Measurements from ENCODE around the gene SLC17A9. TPM values are rescaled to one million over a fixed set of nuclear protein-coding genes. Genes with fewer than 3 reads are reported as not detected.
"Not testable (repeated sequence)": the region's sequence is repeated elsewhere in the genome, so short reads cannot be mapped to it uniquely, and the experiment has no call there.

SLC17A9 gene
- total RNA-seq, 1 donor from 2014 or later: not detected

- H3K36me3 ChIP-seq (ENCODE audit: control insufficient read depth in 3 of 3, insufficient read depth in 3 of 3, low read length in 3 of 3); H3K27me3 ChIP-seq (ENCODE audit: control insufficient read depth in 3 of 3, insufficient read depth in 3 of 3, low read length in 3 of 3); H3K9ac ChIP-seq (ENCODE audit: low read depth in 1 of 3, low read length in 3 of 3); H3K27ac ChIP-seq (ENCODE audit: low read depth, low read length); H3K9me3 ChIP-seq (ENCODE audit: control insufficient read depth in 3 of 3, low read length in 3 of 3); H3K4me3 ChIP-seq (ENCODE audit: low read length in 3 of 3); H3K4me1 ChIP-seq (ENCODE audit: control insufficient read depth in 3 of 3, insufficient read depth in 3 of 3, low read length in 3 of 3): not testable (repeated sequence)
Observed at GRCh38 chr20:62960446-62961309, 8.2 kb downstream of the SLC17A9 start.

GRCh38 chr20:62961310-62961783 lies 8.8 kb downstream of the SLC17A9 start:
- Histone ChIP-seq H3K9me3 (ENCODE audit: control insufficient read depth in 3 of 3, low read length in 3 of 3) (no peaks in the 10 kb centered on the region), H3K36me3 (ENCODE audit: control insufficient read depth in 3 of 3, insufficient read depth in 3 of 3, low read length in 3 of 3) (no peaks in the 10 kb centered on the region), H3K27me3 (ENCODE audit: control insufficient read depth in 3 of 3, insufficient read depth in 3 of 3, low read length in 3 of 3) (peaks cover 0 to 4% (median 0%) of the 10 kb centered on the region in 3 donors), H3K27ac (ENCODE audit: low read depth, low read length) (no peak overlapping the region), H3K4me1 (ENCODE audit: control insufficient read depth in 3 of 3, insufficient read depth in 3 of 3, low read length in 3 of 3) (peaks cover 0 to under 1% (median 0%) of the 10 kb centered on the region in 3 donors), H3K9ac (ENCODE audit: low read depth in 1 of 3, low read length in 3 of 3) (no peak overlapping the region), H3K4me3 (ENCODE audit: low read length in 3 of 3) (no peak overlapping the region)

GRCh38 chr20:62961799-62962198 lies 9.3 kb downstream of the SLC17A9 start:
- no peak overlapping the region for H3K4me3 ChIP-seq (ENCODE audit: low read length in 3 of 3)
- no peaks in the 10 kb centered on the region for H3K9me3 ChIP-seq (ENCODE audit: control insufficient read depth in 3 of 3, low read length in 3 of 3)
- no peak overlapping the region for H3K27ac ChIP-seq (ENCODE audit: low read depth, low read length)
- peaks cover 0 to 4% (median 0%) of the 10 kb centered on the region in 3 donors for H3K27me3 ChIP-seq (ENCODE audit: control insufficient read depth in 3 of 3, insufficient read depth in 3 of 3, low read length in 3 of 3)
- H3K36me3 ChIP-seq (ENCODE audit: control insufficient read depth in 3 of 3, insufficient read depth in 3 of 3, low read length in 3 of 3): no peaks in the 10 kb centered on the region
- no peak overlapping the region for H3K9ac ChIP-seq (ENCODE audit: low read depth in 1 of 3, low read length in 3 of 3)
- no peaks in the 10 kb centered on the region for H3K4me1 ChIP-seq (ENCODE audit: control insufficient read depth in 3 of 3, insufficient read depth in 3 of 3, low read length in 3 of 3)

- H3K27ac ChIP-seq (ENCODE audit: low read depth, low read length): no peak overlapping the region
- H3K9ac ChIP-seq (ENCODE audit: low read depth in 1 of 3, low read length in 3 of 3): no peak overlapping the region
- H3K36me3 ChIP-seq (ENCODE audit: control insufficient read depth in 3 of 3, insufficient read depth in 3 of 3, low read length in 3 of 3): no peaks in the 10 kb centered on the region
Observed at GRCh38 chr20:62962221-62962879, 9.8 kb downstream of the SLC17A9 start.

GRCh38 chr20:62962891-62963613 lies 10.5 kb downstream of the SLC17A9 start:
- H3K9ac ChIP-seq (ENCODE audit: low read depth in 1 of 3, low read length in 3 of 3): no peak overlapping the region
- H3K27ac ChIP-seq (ENCODE audit: low read depth, low read length): no peak overlapping the region
- no peaks in the 10 kb centered on the region for H3K9me3 ChIP-seq (ENCODE audit: control insufficient read depth in 3 of 3, low read length in 3 of 3)
- H3K27me3 ChIP-seq (ENCODE audit: control insufficient read depth in 3 of 3, insufficient read depth in 3 of 3, low read length in 3 of 3): peaks cover 0 to 6% (median 4%) of the 10 kb centered on the region in 3 donors
- no peaks in the 10 kb centered on the region for H3K36me3 ChIP-seq (ENCODE audit: control insufficient read depth in 3 of 3, insufficient read depth in 3 of 3, low read length in 3 of 3)
- H3K4me3 ChIP-seq (ENCODE audit: low read length in 3 of 3): no peak overlapping the region
- no peaks in the 10 kb centered on the region for H3K4me1 ChIP-seq (ENCODE audit: control insufficient read depth in 3 of 3, insufficient read depth in 3 of 3, low read length in 3 of 3)

More at GRCh38 chr20:62962221-62962879, 9.8 kb downstream of the SLC17A9 start:
- no peaks in the 10 kb centered on the region for H3K9me3 ChIP-seq (ENCODE audit: control insufficient read depth in 3 of 3, low read length in 3 of 3)
- peaks cover 0 to 4% (median 0%) of the 10 kb centered on the region in 3 donors for H3K27me3 ChIP-seq (ENCODE audit: control insufficient read depth in 3 of 3, insufficient read depth in 3 of 3, low read length in 3 of 3)
- H3K4me3 ChIP-seq (ENCODE audit: low read length in 3 of 3): no peak overlapping the region
- H3K4me1 ChIP-seq (ENCODE audit: control insufficient read depth in 3 of 3, insufficient read depth in 3 of 3, low read length in 3 of 3): no peaks in the 10 kb centered on the region

GRCh38 chr20:62963614-62964397 lies 11.3 kb downstream of the SLC17A9 start:
- no peaks in the 10 kb centered on the region for H3K36me3 ChIP-seq (ENCODE audit: control insufficient read depth in 3 of 3, insufficient read depth in 3 of 3, low read length in 3 of 3)
- H3K27me3 ChIP-seq (ENCODE audit: control insufficient read depth in 3 of 3, insufficient read depth in 3 of 3, low read length in 3 of 3): peaks cover 3 to 11% (median 8%) of the 10 kb centered on the region in 3 donors
- H3K4me3 ChIP-seq (ENCODE audit: low read length in 3 of 3): no peak overlapping the region
- H3K9me3 ChIP-seq (ENCODE audit: control insufficient read depth in 3 of 3, low read length in 3 of 3): no peaks in the 10 kb centered on the region
- H3K27ac ChIP-seq (ENCODE audit: low read depth, low read length): no peak overlapping the region
- no peak overlapping the region for H3K9ac ChIP-seq (ENCODE audit: low read depth in 1 of 3, low read length in 3 of 3)
- no peaks in the 10 kb centered on the region for H3K4me1 ChIP-seq (ENCODE audit: control insufficient read depth in 3 of 3, insufficient read depth in 3 of 3, low read length in 3 of 3)

GRCh38 chr20:62964700-62965099 lies 12.2 kb downstream of the SLC17A9 start:
- Histone ChIP-seq H3K27me3 (ENCODE audit: control insufficient read depth in 3 of 3, insufficient read depth in 3 of 3, low read length in 3 of 3) (peaks cover 9 to 17% (median 12%) of the 10 kb centered on the region in 3 donors), H3K9ac (ENCODE audit: low read depth in 1 of 3, low read length in 3 of 3) (no peak overlapping the region), H3K9me3 (ENCODE audit: control insufficient read depth in 3 of 3, low read length in 3 of 3) (no peaks in the 10 kb centered on the region), H3K4me3 (ENCODE audit: low read length in 3 of 3) (no peak overlapping the region), H3K36me3 (ENCODE audit: control insufficient read depth in 3 of 3, insufficient read depth in 3 of 3, low read length in 3 of 3) (no peaks in the 10 kb centered on the region), H3K27ac (ENCODE audit: low read depth, low read length) (no peak overlapping the region), H3K4me1 (ENCODE audit: control insufficient read depth in 3 of 3, insufficient read depth in 3 of 3, low read length in 3 of 3) (no peaks in the 10 kb centered on the region)

- Histone ChIP-seq H3K9ac (ENCODE audit: low read depth in 1 of 3, low read length in 3 of 3) (no peak overlapping the region), H3K27ac (ENCODE audit: low read depth, low read length) (no peak overlapping the region), H3K36me3 (ENCODE audit: control insufficient read depth in 3 of 3, insufficient read depth in 3 of 3, low read length in 3 of 3) (no peaks in the 10 kb centered on the region), H3K4me3 (ENCODE audit: low read length in 3 of 3) (no peak overlapping the region), H3K27me3 (ENCODE audit: control insufficient read depth in 3 of 3, insufficient read depth in 3 of 3, low read length in 3 of 3) (peaks cover 10 to 22% (median 18%) of the 10 kb centered on the region in 3 donors), H3K9me3 (ENCODE audit: control insufficient read depth in 3 of 3, low read length in 3 of 3) (no peaks in the 10 kb centered on the region), H3K4me1 (ENCODE audit: control insufficient read depth in 3 of 3, insufficient read depth in 3 of 3, low read length in 3 of 3) (no peaks in the 10 kb centered on the region)
Observed at GRCh38 chr20:62965363-62965771, 12.9 kb downstream of the SLC17A9 start.

Measured in skeletal muscle tissue (tissue), 4 donors.